ENCODE measurements around the gene TP53BP1.

Gene TP53BP1

GRCh38 chr15:43493703-43494472, 932 bp upstream of the TP53BP1 start:
- intact Hi-C loops (cut with DNase I): loop anchor here (2.0 kb wide), 1 partner anchor 17 kb away; no protein-coding TSS in a partner anchor
- DNase-seq: no peak

GRCh38 chr15:43492266-43492665, 690 bp downstream of the TP53BP1 start:
- intact Hi-C loops (cut with DNase I): loop anchor here (2.0 kb wide), 1 partner anchor 19 kb away; no protein-coding TSS in a partner anchor
- DNase-seq: no peak

GRCh38 chr15:43489191-43489590, 3.8 kb downstream of the TP53BP1 start:
- intact Hi-C loops (cut with DNase I): no loop called here
- DNase-seq: no peak

GRCh38 chr15:43488790-43489189, 4.2 kb downstream of the TP53BP1 start:
- DNase-seq: no peak
- intact Hi-C loops (cut with DNase I): no loop called here

- intact Hi-C loops (cut with DNase I): no loop called here
- DNase-seq: no peak
These were observed 5.6 kb downstream of the TP53BP1 start for GRCh38 chr15:43487271-43487895.

GRCh38 chr15:43484455-43484854, 8.5 kb downstream of the TP53BP1 start:
- no peak for DNase-seq
- intact Hi-C loops (cut with DNase I): no loop called here

- no peak for DNase-seq
- intact Hi-C loops (cut with DNase I): no loop called here
These were observed 9.4 kb downstream of the TP53BP1 start for GRCh38 chr15:43483297-43484128.

GRCh38 chr15:43473885-43474284, 19.1 kb downstream of the TP53BP1 start:
- intact Hi-C loops (cut with DNase I): no loop called here
- DNase-seq: peak in 2 of 10 donors; percentile 65 to 83

- DNase-seq: no peak
- intact Hi-C loops (cut with DNase I): no loop called here
These were observed 21.0 kb downstream of the TP53BP1 start for GRCh38 chr15:43471975-43472374.

GRCh38 chr15:43469867-43470266, 23.1 kb downstream of the TP53BP1 start:
- no peak for DNase-seq
- intact Hi-C loops (cut with DNase I): no loop called here

- intact Hi-C loops (cut with DNase I): no loop called here
- no peak for DNase-seq
These were observed 27.9 kb downstream of the TP53BP1 start for GRCh38 chr15:43465100-43465499.

GRCh38 chr15:43463998-43464397, 29.0 kb downstream of the TP53BP1 start:
- intact Hi-C loops (cut with DNase I): no loop called here
- no peak for DNase-seq

GRCh38 chr15:43463507-43463906, 29.4 kb downstream of the TP53BP1 start:
- no peak for DNase-seq
- intact Hi-C loops (cut with DNase I): no loop called here

- intact Hi-C loops (cut with DNase I): no loop called here
These were observed 43.0 kb downstream of the TP53BP1 start for GRCh38 chr15:43449981-43450380.

GRCh38 chr15:43446344-43446743, 46.6 kb downstream of the TP53BP1 start:
- intact Hi-C loops (cut with DNase I): no loop called here

More at GRCh38 chr15:43449981-43450380, 43.0 kb downstream of the TP53BP1 start:
- no peak for DNase-seq

GRCh38 chr15:43441316-43441715, 51.6 kb downstream of the TP53BP1 start:
- DNase-seq: no peak
- intact Hi-C loops (cut with DNase I): loop anchor here (2.0 kb wide), 1 partner anchor 73 kb away; no protein-coding TSS in a partner anchor

More at GRCh38 chr15:43446344-43446743, 46.6 kb downstream of the TP53BP1 start:
- DNase-seq: no peak

GRCh38 chr15:43440721-43441281, 52.2 kb downstream of the TP53BP1 start:
- intact Hi-C loops (cut with DNase I): loop anchor here (2.0 kb wide), 1 partner anchor 74 kb away; no protein-coding TSS in a partner anchor
- DNase-seq: peak in 5 of 10 donors; percentile 16 to 52 (median 24)

GRCh38 chr15:43439268-43439667, 53.7 kb downstream of the TP53BP1 start:
- DNase-seq: no peak
- intact Hi-C loops (cut with DNase I): no loop called here

GRCh38 chr15:43436395-43436794, 56.6 kb downstream of the TP53BP1 start:
- intact Hi-C loops (cut with DNase I): no loop called here
- no peak for DNase-seq

- no peak for DNase-seq
- intact Hi-C loops (cut with DNase I): no loop called here
These were observed 58.5 kb downstream of the TP53BP1 start for GRCh38 chr15:43434446-43434845.
